Smooth muscle cell (in vitro differentiated cells): ENCODE data around the gene ZMYND10. TPM values are rescaled to one million over a fixed set of nuclear protein-coding genes. Genes with fewer than 3 reads are reported as not detected.
A peak's percentile ranks its signal among the peaks of the same experiment; 100 is the strongest.

Source experiments
- DNase-seq: peaks from one replicate; lab custom pipeline; 2025; ENCODE audit not compliant: unreplicated experiment; lab: John Stamatoyannopoulos, UW
- H2AFZ ChIP-seq: fragments of 200-600 bp; sonication (generic); 2 replicates; pipeline ENCODE4 v1.6.0; 2016; ENCODE audit warnings: antibody characterized with exemption, low read depth, mild to moderate bottlenecking
- H3F3A ChIP-seq: fragments of 200-600 bp; sonication (generic); 2 replicates; pipeline ENCODE4 v1.6.0; 2017; ENCODE audit warnings: antibody characterized with exemption, low read depth
- H3K27ac ChIP-seq: fragments of 200-600 bp; sonication (generic); 2 replicates; pipeline ENCODE4 v1.5.1; 2016; ENCODE audit warnings: low read depth, mild to moderate bottlenecking
- H3K27me3 ChIP-seq: fragments of 200-600 bp; sonication (generic); 2 replicates; pipeline ENCODE4 v1.6.1; 2016; ENCODE audit warnings: low read depth, mild to moderate bottlenecking
- H3K36me3 ChIP-seq: fragments of 200-600 bp; sonication (generic); 2 replicates; pipeline ENCODE4 v1.5.1; 2016; ENCODE audit warnings: low read depth
- H3K4me1 ChIP-seq: fragments of 200-600 bp; sonication (generic); 2 replicates; pipeline ENCODE4 v1.5.1; 2016; ENCODE audit warnings: low read depth
- H3K4me2 ChIP-seq: fragments of 200-600 bp; sonication (generic); 2 replicates; pipeline ENCODE4 v1.6.0; 2016; ENCODE audit warnings: mild to moderate bottlenecking
- H3K4me3 ChIP-seq: fragments of 200-600 bp; sonication (generic); 2 replicates; pipeline ENCODE4 v1.5.1; 2016; ENCODE audit warnings: mild to moderate bottlenecking
- H3K79me2 ChIP-seq: fragments of 200-600 bp; sonication (generic); 2 replicates; pipeline ENCODE4 v1.6.0; 2016; ENCODE audit warnings: low read depth, mild to moderate bottlenecking
- H3K9ac ChIP-seq: fragments of 200-600 bp; sonication (generic); 2 replicates; pipeline ENCODE4 v1.6.0; 2016; ENCODE audit warnings: low read depth
- H3K9me3 ChIP-seq: fragments of 200-600 bp; sonication (generic); replicated peaks from 2 replicates; pipeline ENCODE4 v1.5.1; 2016; ENCODE audit warnings: low read depth
- H4K20me1 ChIP-seq: fragments of 200-600 bp; sonication (generic); 2 replicates; pipeline ENCODE4 v1.6.0; 2016; ENCODE audit warnings: low read depth
- CTCF ChIP-seq: fragments of 200-600 bp; sonication (generic); IDR thresholded peaks from 2 replicates; pipeline ENCODE4 v1.5.1; 2017; ENCODE audit warnings: borderline replicate concordance, mild to moderate bottlenecking, antibody characterized with exemption; ENCODE audit not compliant: insufficient read depth, poor library complexity, severe bottlenecking
- WGBS: methylation state at CpG from one replicate; pipeline ENCODE4 v1.1.7; 2016; ENCODE audit warnings: low lambda C conversion rate; 5-methylcytosine and 5-hydroxymethylcytosine counted together
- polyA plus RNA-seq: library from polyadenylated mRNA; unstranded; fragments of >200 nt; fragmentation: Nextera tagmentation; extraction: Ambion mirVana; gene quantifications from 2 replicates; pipeline ENCODE4 v1.2.1, GENCODE V29; 2016
- total RNA-seq: library from RNA; depleted of rRNA; stranded (reverse); fragments of >200 nt; gene quantifications from 2 replicates; pipeline ENCODE4 v1.2.3, GENCODE V29; 2014

Gene ZMYND10
- total and polyA plus RNA-seq, 2 experiments from 2014 or later = 0.27 to 1.7 TPM

GRCh38 chr3:50364573-50365079 lies 19.1 kb upstream of the ZMYND10 start:
- H3K4me3 ChIP-seq = peak overlapping the region; percentile 60
- peak; percentile 64 for DNase-seq
- no peaks in the 10 kb centered on the region for H3F3A ChIP-seq
- H3K4me1 ChIP-seq = peaks cover 3% of the 10 kb centered on the region
- no peak overlapping the region for H3K27ac ChIP-seq
- no peaks in the 10 kb centered on the region for H4K20me1 ChIP-seq
- no peak overlapping the region for H3K9ac ChIP-seq
- TF ChIP-seq CTCF = no peak
- H3K9me3 ChIP-seq = no peaks in the 10 kb centered on the region
- 10% methylated on average over 41 of the region's 48 CpGs for WGBS
- no peaks in the 10 kb centered on the region for H3K79me2 ChIP-seq
- H3K4me2 ChIP-seq = peak overlapping the region; percentile 83
- H3K36me3 ChIP-seq = no peaks in the 10 kb centered on the region
- no peaks in the 10 kb centered on the region for H3K27me3 ChIP-seq
- H2AFZ ChIP-seq = peak overlapping the region; percentile 9

GRCh38 chr3:50359760-50360110 lies 14.2 kb upstream of the ZMYND10 start:
- Histone ChIP-seq H3K4me1 (peaks cover 26% of the 10 kb centered on the region), H3K4me3 (peak overlapping the region; percentile 64), H3K79me2 (peaks cover 39% of the 10 kb centered on the region), H3K27me3 (no peaks in the 10 kb centered on the region), H2AFZ (peak overlapping the region; percentile 76), H3F3A (no peaks in the 10 kb centered on the region), H4K20me1 (peaks cover 41% of the 10 kb centered on the region), H3K9ac (no peak overlapping the region), H3K4me2 (peak overlapping the region; percentile 92), H3K27ac (no peak overlapping the region), H3K36me3 (no peaks in the 10 kb centered on the region), H3K9me3 (no peaks in the 10 kb centered on the region)
- no peak for DNase-seq
- WGBS = 24% methylated on average over 8 of the region's 8 CpGs
- TF ChIP-seq CTCF = no peak

GRCh38 chr3:50358911-50359759 lies 13.6 kb upstream of the ZMYND10 start, which contains the start of gene TMEM115:
Gene TMEM115, minus strand, starts transcription at chr3:50359521. Its CDS starts 458 bp downstream, at chr3:50359063.
- Histone ChIP-seq H3K27ac (peak within 1 kb of the TSS; percentile 71), H4K20me1 (peaks cover 41% of the 10 kb centered on the region), H3K27me3 (no peaks in the 10 kb centered on the region), H3K36me3 (no peaks in the 10 kb centered on the region), H3F3A (no peaks in the 10 kb centered on the region), H3K4me2 (peak within 1 kb of the TSS; percentile 92), H3K4me1 (peaks cover 23% of the 10 kb centered on the region), H3K9me3 (no peaks in the 10 kb centered on the region), H3K9ac (peak within 1 kb of the TSS; percentile 93), H3K79me2 (peaks cover 39% of the 10 kb centered on the region), H2AFZ (peak within 1 kb of the TSS; percentile 76), H3K4me3 (peak within 1 kb of the TSS; percentile 64)
- no peak for TF ChIP-seq CTCF
- peak; percentile 80 for DNase-seq
- WGBS = 9% methylated on average over 63 of the region's 64 CpGs
